GM19239 (cell line): Measurements from ENCODE around the gene CDC42EP2.

Experiments used
- DNase-seq: peaks from one replicate; pipeline ENCODE4 v3.0.0; 2011; ENCODE audit warnings: low spot score; ENCODE audit not compliant: insufficient read length
- FAIRE-seq: peaks from 2 replicates; lab custom pipeline; 2011; peaks lifted over from hg19 to GRCh38; lab: Jason Lieb, UNC

Gene CDC42EP2

DNA sequence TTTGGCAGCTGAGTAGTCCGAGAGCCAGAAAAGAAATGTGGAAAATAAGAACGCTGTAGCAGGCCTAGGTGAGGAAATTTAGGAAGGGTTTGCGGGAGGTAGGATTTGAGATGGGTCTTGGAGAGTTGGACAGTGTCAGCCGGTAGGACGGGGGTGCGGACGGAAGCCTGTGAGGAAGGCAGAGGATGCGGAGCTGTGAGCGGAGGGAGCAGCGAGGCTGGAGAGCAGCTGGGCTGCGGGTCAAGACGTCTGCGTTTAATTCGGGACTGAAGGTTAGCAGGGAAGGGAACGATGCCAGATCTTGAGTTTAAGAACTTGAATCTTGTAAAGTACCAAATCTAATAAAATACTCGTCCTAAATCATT is 39.2 kb downstream of the CDC42EP2 start:
- DNase-seq: no peak
- no peak for FAIRE-seq

DNA sequence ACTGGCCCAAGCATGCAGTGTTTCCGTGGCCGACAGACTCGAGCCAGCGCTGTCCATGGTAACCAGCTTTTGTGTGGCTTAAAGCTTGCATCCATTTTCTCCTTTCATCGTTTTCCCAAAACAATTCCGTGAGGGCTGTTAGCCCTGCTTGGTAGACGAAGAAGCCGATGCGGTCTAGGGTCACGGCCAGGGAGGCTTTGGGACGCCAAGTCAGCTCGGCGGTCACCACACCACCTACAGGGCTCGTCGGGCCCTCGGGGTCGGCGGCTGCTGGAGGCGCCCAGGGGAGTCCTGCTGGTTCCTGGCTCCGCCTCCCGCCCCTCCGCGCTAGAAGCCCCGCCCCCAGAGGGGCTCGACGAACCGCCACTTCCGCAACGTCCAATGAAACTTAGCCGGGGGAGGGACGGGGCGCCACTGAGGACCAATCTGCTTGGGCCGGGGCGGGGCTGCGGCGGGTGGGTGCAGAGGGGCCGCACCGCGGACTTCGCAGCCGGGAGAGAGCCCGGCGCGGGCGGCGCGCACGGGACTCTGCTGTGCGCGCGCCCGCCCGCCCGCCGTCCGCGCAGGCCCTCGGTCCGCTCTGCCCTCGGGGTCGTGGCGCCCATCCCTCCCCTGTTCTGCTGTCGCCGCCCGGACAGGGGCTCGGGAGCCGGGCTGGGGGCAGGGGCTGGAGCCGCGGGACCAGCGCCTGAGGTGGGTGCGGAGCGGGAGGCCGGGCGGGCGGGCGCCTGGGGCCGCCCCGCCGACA is 39.8 kb downstream of the CDC42EP2 start, which contains the start of gene TIGD3:
TIGD3 (plus strand) TSS at position 487 of the 748 bp plus-strand sequence. CDS start 1,058 bp downstream, outside the sequence.
- FAIRE-seq (peak; percentile 42), DNase-seq (peak; percentile 99)

DNA sequence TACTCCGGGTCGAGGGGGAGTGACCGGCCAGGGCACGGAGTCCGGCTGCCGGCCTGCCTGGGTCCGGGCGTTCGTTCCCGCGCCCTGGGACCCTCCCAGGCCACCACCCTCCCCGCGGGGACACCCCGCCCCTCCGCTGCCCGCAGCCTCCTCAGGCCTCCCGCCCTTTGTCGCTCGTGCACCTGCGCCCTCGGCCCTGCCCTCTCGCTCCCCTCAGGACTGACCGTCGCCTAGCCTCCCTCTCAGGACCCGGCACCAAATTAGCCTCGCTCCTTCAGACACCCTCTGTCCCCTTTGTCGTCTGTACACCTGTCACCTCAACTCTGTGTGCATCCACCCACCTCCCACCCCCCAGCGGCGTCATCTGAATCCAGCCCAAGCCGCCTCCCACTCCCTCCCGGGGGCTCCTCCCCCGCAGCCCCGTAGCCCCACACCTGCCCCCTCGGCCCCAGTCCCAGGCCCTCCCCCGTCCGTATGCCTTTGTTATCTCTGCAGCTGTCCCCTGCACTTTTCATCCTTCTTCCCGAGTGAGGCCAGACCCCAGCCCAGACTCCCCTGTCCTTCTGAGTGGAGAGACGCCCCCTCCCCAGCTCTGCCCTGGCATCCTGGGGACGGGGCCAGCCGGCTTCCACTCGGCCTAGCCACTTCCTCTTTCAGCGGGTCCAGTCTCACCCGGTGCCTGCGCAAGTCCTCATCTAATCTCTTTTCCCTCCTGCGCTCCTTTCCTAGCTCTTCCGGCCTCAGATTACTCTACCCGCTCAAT is 40.5 kb downstream of the CDC42EP2 start:
- FAIRE-seq (peak; percentile 68), DNase-seq (peak; percentile 58)

DNA sequence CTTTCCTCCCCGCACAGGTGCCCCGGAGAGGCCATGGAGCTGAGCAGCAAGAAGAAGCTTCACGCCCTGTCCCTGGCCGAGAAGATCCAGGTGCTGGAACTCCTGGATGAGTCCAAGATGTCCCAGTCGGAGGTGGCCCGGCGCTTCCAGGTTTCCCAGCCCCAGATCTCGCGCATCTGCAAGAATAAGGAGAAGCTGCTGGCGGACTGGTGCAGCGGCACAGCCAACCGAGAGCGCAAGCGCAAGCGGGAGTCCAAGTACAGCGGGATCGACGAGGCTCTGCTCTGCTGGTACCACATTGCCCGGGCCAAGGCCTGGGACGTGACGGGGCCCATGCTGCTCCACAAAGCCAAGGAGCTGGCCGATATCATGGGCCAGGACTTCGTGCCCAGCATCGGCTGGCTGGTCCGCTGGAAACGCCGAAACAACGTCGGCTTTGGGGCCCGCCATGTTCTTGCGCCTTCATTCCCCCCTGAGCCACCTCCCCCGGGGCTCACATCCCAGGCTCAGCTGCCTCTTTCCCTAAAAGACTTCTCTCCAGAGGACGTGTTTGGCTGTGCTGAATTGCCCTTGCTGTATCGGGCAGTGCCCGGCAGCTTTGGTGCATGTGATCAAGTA is 41.2 kb downstream of the CDC42EP2 start:
- FAIRE-seq (no peak), DNase-seq (no peak)

DNA sequence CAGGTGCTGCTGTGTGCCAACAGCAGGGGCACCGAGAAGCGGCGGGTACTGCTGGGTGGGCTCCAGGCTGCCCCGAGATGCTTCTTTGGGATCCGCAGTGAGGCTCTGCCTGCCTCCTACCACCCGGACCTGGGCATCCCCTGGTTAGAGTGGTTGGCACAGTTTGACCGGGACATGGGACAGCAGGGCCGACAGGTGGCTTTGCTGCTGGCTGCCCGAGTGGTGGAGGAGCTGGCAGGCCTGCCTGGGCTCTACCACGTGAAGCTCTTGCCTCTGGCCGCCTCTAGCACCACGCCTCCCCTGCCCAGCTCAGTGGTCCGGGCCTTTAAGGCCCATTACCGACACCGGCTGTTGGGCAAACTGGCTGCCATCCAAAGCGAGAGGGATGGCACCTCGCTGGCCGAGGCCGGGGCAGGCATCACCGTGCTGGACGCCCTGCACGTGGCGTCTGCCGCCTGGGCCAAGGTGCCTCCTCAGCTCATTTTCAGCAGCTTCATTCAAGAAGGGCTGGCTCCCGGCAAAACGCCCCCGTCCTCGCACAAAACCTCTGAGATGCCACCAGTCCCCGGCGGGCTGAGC is 41.8 kb downstream of the CDC42EP2 start:
- no peak for FAIRE-seq
- no peak for DNase-seq

DNA sequence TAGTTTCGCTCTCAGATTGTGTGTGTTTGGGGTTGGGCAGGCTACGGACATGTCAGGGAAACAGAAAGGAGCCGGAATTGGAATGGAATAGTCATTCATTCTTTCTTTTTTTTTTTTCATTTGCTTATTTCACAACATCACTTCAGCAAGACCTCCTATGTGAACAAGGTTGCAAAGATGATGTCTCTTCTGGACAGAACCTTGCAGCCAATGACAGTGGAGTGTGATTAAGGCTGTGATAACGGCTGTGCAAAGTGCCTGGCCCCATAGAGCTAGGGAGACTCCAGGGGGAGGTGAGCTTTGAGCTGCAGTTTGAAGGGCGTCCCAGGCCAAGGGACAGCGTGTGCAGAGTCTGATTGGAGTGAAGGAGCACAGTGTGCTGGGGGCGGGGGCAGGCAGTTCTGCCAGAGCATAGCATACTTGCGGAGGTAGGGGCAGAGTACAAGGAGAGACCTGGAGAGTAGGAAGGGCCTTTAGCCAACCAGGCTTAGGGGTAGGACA is 43.2 kb downstream of the CDC42EP2 start:
- no peak for FAIRE-seq
- no peak for DNase-seq

DNA sequence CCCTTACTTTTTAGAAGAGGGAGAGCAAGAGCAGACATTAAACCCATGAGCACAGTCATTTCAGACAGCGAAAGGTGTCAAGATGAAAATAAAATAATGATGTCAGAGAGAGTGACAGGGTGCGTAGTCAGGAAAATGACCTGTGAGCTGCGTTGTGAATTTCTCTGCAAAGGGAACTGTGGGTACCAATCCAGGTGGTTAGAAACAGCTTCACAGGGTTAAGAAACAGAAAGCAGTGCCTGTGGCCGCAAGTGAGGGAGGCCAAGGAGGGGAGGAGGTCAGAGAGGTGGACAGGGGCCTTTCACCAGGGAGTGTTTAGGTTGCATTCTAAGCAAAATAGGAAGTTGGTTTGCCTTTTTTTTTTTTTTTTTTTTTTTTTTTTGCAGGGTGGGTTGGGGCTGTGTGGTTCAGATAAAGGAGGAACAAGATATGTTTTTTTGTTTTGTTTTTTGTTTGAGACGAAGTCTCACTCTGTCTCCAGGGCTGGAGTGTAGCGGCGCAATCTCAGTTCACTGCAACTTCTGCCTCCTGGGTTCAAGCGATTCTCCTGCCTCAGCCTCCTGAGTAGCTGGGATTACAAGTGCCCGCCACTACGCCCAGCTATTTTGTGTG is 47.8 kb downstream of the CDC42EP2 start:
- FAIRE-seq (peak; percentile 18), DNase-seq (peak; percentile 52)

DNA sequence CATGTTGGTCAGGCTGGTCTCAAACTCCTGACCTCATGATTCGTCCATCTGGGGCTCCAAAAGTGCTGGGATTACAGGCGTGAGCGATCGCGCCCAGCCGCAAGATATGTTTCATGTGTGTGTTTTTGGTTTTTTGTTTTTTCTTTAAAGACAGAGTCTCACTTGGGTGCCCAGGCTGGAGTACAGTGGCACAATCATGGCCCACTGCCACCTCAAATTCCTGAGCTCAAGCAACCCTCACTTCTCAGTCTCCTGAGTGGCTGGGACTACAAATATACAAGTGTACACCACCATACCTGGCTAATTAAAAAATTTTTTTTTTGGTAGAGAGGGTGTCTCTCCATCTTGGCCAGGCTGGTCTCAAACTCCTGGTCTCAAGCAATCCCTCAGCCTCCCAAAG is 48.3 kb downstream of the CDC42EP2 start:
- FAIRE-seq (no peak), DNase-seq (no peak)

DNA sequence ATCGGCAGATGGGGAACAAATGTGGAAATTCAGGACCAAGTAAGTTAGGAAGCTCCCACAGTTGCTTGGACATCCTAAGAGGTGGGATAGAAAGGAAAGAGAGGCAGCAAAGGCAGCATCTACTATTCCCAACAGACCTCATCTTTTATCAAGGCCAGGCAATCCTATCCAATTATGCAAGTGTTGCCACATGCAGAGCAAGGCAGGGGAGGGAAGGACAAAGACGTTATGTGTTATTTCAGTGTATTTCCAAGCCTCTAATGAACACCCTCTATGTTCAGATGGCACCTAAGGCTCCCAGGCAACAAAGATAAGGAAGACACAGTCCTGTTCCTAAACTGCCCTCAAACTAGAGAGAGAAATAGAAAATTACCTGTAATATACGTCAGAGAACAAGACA is 49.1 kb downstream of the CDC42EP2 start:
- FAIRE-seq: no peak
- no peak for DNase-seq

DNA sequence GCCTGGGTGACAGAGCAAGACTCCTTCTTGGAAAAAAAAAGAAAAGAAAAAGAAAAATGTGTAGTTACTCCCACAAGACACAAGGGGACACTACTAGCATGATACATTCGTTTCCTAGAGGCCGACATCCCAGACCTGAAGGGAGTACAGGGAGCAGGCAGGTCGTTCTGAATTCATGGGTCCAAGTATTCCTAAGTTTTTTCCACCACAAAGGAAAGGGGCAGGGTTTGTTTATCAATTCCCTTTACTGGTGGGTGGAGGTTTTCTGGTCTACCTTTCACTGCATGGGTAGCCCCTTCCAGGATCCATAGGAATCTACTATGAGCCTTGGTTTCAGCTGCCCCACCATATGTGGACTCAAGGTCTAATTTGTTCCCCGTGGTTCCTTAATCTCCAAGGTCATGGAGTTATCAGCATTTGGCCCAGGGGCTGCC is 51.7 kb downstream of the CDC42EP2 start:
- FAIRE-seq: peak; percentile 11
- DNase-seq: peak; percentile 72

DNA sequence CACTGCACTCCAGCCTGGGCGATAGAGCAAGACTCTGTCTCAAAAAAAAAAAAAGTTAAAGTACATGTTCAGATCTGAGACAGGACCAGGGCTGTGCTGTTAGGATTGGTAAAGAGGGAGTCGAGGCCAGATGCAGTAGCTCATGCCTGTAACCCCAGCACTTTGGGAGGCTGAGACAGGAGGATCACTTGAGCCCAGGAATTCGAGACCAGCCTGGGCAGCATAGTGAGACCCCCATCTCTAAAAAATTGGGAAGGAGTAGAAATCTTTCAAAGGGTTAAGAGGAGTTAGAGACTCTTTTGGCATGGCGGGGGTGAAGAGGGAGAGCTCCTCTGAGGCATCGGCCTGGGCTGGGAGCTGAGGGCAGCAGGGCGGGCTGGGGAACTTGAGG is 56.0 kb downstream of the CDC42EP2 start:
- no peak for DNase-seq
- FAIRE-seq: no peak
